GM18502 (cell line): ENCODE measurements around the gene NEK1.

Experiments used
- ATAC-seq: cut with Tn5 transposase; IDR thresholded peaks from one replicate; pipeline ENCODE4 v1.9.1; 2021; ENCODE audit warnings: mild to moderate bottlenecking; ENCODE audit not compliant: unreplicated experiment, poor library complexity

The NEK1 gene, protein sequence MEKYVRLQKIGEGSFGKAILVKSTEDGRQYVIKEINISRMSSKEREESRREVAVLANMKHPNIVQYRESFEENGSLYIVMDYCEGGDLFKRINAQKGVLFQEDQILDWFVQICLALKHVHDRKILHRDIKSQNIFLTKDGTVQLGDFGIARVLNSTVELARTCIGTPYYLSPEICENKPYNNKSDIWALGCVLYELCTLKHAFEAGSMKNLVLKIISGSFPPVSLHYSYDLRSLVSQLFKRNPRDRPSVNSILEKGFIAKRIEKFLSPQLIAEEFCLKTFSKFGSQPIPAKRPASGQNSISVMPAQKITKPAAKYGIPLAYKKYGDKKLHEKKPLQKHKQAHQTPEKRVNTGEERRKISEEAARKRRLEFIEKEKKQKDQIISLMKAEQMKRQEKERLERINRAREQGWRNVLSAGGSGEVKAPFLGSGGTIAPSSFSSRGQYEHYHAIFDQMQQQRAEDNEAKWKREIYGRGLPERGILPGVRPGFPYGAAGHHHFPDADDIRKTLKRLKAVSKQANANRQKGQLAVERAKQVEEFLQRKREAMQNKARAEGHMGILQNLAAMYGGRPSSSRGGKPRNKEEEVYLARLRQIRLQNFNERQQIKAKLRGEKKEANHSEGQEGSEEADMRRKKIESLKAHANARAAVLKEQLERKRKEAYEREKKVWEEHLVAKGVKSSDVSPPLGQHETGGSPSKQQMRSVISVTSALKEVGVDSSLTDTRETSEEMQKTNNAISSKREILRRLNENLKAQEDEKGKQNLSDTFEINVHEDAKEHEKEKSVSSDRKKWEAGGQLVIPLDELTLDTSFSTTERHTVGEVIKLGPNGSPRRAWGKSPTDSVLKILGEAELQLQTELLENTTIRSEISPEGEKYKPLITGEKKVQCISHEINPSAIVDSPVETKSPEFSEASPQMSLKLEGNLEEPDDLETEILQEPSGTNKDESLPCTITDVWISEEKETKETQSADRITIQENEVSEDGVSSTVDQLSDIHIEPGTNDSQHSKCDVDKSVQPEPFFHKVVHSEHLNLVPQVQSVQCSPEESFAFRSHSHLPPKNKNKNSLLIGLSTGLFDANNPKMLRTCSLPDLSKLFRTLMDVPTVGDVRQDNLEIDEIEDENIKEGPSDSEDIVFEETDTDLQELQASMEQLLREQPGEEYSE (N-terminal part only)

DNA sequence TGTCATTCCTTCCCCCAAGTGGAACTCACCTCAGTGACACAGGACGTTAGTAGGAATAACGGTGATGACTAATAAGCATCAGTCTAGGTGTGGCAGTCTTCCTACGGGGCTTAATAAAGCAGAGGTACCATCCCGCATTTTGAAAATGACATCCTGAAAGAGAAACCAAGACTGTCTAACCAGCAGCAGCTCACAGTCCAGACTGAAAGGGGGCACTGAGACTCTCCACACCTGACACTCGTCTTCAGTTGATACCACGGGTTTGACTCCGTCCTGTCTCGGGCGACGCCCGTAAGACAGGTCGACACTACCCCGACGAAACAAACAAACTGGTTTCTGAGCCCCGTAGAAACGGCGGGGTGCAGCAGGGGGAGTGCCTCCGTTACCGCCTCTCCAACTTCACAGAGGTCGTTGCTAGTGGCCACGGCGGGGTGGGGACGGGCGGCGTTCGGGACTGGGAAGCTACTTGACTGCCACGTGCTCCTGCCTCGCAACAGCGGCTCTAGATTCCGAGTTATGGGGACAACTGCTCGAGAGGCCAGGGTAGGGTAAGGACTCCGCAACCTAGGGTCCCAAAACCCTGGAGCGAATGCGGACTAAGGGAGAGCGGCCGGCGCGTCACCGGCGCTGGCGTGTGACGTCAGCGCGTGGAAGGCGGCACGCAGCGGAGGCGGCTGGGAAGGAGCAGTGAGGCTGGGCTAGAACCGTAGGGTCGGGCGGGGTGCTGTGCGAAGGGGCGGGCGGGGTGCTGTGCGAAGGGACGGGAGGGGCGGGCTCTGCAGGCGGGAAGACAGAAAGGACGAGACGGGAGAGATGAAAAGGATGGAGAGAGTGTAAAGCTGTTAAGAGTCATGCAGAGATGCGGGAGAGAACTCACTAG is at the start of gene NEK1:
NEK1 (minus strand) TSS at position 593 of the 880 bp plus-strand sequence. CDS start 9,953 bp downstream, outside the sequence.
- ATAC-seq: peak; percentile 95

DNA sequence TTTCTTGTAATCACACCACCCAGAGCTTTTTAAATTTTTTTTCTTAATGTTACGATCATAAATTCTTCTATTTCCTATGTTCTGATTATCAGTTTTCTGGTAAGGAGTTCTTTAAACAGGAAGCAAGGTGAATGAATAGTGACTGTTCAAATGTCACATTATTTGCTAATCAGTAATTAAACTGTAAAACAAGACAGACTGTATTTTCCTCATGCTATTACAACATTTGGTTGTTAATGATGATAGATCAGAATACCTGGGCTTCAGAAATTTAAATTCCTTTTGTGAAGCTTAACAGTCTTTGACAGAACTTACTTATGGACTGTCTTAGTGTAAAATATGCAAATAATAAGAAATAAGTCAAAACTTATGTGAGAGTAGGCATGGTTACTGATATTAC is 49.4 kb upstream of the NEK1 start:
- ATAC-seq: no peak

DNA sequence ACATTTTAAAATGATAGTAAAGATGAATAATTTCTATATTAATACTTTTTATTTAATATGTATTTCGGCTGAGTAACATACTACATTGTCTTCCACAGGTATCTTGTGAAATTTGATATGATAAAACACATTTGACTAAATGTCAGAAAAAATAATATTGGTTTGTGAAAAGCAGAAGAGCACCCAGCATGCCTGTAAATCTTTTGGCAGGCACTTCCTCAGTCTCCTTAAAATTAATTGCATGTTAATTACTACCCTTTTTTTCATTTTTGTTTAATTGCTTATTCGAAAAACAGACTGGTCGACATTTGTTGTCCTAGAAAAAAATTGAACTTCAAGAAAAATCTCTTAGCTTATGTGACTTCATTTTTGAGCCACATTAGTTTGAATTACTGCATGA is 48.5 kb upstream of the NEK1 start:
- no peak for ATAC-seq

- peak; percentile 98 for ATAC-seq
Measured at GRCh38 chr4:169659716-169660670, 47.6 kb upstream of the NEK1 start.

DNA sequence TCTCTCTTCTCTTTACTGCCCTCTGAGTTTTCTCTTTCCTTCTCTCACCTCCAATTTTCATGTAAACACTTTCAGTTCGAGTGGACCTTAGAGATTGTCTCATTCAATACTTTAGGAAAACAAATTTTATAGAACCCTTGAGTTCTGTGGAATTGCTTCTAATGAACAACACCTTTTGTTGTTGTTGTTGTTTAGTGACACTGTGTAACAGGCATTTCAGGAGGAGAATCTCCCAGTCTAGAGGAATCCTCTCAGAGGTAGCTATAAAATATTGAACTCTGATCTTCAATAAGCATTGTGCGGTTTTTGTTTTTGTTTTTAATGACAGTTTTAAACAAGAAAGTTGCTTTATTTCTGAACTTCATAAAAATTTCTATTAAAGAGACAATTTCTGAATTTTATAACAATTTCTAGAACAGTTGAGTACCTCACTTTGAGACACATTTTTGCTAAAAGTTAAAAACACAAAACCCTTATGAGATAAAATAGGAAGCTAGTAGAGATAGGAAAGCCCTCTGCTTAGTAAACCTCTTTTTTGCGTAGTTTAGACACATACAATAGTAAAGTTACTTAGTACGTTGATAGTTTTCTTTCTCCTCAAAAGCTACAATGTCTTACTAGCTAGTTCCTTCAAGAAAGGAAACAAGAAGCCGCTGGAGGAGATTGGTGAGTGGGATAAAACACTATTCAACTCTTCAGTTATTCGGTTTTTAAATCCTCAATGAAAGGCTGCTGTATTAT is 46.8 kb upstream of the NEK1 start:
- ATAC-seq: no peak

- ATAC-seq: no peak
Measured at GRCh38 chr4:169658196-169658595, 45.8 kb upstream of the NEK1 start.

GRCh38 chr4:169657470-169658107 is 45.2 kb upstream of the NEK1 start:
- no peak for ATAC-seq

GRCh38 chr4:169655401-169655800 is 43.0 kb upstream of the NEK1 start:
- no peak for ATAC-seq

GRCh38 chr4:169652535-169652934 is 40.2 kb upstream of the NEK1 start:
- no peak for ATAC-seq

DNA sequence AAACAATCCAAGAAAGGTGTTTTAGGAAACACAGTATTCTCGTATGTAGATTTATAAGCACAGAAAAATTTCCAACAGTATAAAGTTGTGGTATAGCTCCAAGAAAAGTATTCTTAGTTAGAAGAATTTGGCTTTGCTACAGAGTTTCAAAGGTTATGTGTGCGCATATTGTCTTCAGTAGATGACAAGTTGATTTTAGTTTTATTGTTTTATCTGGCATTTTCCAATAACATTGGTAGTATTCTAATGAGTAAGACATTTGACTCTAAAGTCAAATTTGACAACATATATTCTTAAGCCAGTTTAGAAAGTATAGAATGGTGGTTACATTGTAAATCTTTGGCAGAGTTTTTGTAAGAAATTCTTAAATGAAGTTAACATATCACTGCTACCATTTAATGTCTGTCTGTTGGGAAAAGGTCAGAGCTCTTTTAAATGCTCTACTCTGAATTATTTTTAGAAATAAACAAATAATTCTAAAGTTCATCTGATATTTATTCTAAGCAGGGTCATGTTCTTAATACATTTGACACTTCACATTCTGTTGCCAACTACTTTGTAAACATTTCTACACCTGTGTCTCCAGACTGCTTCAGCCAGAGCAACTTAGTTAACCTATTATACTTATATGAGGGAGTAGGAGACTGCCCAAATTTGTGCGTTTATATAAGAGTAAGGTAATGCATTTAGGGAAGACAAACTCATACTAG is 38.0 kb upstream of the NEK1 start:
- ATAC-seq: no peak

- no peak for ATAC-seq
Measured at GRCh38 chr4:169649545-169650226, 37.3 kb upstream of the NEK1 start.

GRCh38 chr4:169645627-169646026 is 33.2 kb upstream of the NEK1 start:
- no peak for ATAC-seq

- ATAC-seq: no peak
Measured at GRCh38 chr4:169644802-169645201, 32.4 kb upstream of the NEK1 start.

GRCh38 chr4:169640261-169640870 is 28.0 kb upstream of the NEK1 start:
- no peak for ATAC-seq

DNA sequence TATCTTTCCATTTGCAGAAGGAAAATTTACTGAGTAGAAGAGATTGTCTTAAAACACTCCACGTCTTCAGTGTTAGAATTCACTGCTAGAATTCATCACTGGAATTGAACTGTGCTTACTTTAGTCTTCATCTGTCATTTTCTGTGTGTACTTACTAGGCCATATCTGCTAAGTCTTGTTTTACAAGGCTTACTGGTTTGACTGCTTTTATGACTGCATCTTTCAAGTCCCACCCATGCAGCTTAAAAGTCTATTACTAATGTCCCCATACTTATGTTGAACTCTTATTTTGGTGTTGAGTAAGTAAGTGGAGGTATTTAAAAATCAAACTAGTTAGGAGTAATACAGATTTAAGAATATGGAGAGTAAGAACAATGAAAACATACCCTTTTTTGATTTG is 22.6 kb upstream of the NEK1 start:
- ATAC-seq: no peak

DNA sequence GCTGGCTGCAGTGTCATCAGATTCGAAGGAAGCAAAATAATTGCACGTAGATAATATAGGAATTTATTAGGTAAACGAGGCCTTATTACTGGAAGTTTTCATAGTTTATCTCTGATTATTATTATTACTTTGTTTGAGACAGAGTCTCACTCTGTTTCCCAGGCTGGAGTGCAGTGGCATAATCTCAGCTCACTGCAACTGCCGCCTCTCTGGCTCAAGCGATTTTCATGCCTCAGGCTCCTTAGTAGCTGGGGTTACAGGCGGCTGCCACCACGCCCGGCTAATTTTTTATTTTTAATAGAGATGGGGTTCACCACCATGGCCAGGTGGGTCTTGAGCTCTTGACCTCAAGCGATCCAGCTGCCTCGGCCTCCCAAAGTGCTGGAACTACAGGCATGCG is 20.5 kb upstream of the NEK1 start:
- no peak for ATAC-seq
